ENCODE measurements around the gene CSNK2A2.

Gene CSNK2A2

DNA sequence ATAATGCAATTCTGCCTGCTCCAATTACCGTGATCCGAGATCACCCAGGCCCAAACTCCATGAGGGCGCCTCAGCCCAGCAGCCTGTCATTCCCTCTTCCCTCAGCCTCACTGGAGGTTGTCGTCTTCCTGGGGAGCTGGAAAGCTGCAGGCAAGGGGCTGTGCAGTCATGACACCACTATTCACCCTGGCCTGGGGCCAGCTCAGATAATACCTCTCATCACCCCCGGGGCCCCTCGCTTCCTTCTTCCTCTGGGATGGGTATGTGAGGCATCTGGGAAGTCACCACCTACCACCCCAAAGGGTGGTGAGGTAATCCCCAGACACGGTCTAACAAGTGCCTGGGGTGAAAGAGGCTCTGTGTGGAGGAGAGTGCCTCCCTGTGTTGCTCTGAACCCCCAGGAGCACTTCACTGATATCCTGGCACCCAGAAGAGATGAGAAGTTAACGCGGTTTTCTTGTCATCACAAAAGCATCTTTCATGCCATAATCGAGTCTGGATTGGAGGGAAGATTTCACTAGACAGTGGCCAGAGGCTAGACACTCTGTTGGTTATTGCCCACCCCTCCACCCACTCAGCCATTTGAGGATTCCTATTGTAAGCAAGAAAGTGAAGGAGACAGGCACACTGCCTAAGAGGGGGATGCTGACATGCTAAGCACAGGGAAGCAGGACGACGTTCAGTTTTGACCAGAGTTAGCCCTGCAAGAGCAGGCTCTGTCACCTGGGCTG lies 87.2 kb downstream of the CSNK2A2 start:
- peak; percentile 27 for DNase-seq (ENCODE audit: low read depth)

DNA sequence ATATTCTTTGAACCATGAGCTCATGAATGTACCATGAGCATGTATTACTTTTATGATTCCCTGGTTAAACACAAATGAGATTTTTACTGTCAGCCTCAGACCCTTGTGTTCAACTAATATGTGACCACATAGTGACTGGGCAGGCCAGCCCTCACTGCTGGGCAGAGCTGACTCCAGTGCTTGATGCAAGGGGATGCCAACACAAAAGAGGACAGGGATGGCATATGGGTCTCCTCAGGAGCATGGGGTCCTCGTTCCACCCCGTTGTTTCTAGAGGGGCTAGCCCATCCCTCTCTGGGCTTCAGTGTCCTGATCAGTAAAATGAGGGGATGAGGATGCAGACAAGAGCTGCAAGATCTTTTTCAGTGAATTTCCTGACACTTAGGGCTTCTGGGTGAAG lies 88.0 kb downstream of the CSNK2A2 start:
- DNase-seq (ENCODE audit: low read depth), result no peak

DNA sequence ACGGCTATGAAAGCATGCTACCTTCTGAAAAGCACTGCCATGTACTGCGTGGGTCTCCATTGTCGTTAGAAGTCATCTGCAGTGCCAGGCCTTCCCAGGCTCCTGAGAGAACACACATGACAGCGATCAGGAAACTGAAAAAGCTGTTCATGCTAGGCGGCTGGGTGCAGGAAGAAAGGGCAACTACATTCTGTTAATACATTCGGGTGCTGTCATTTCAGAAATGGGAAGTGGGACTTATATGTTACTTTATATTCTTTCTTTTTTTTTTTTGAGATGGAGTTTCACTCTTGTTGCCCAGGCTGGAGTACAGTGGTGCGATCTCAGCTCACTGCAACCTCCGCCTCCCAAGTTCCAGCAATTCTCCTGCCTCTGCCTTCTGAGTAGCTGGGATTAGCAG lies 88.6 kb downstream of the CSNK2A2 start:
- no peak for DNase-seq (ENCODE audit: low read depth)

All from iris pigment epithelial cell (primary cell).